Activated CD8-positive, alpha-beta T cell treated with anti-CD3 and anti-CD28 coated beads, Interleukin-2, amount 10 ng/mL, durations not matched to agents 7 days and 5 days (primary cell): ENCODE data around the gene ADM2. TPM values are rescaled to one million over a fixed set of nuclear protein-coding genes. Genes with fewer than 3 reads are reported as not detected.
A peak's percentile ranks its signal among the peaks of the same experiment; 100 is the strongest.

ENCODE experiments used
- ATAC-seq: fragments of 150-1000 bp; cut with Tn5 transposase; one replicate; pipeline ENCODE4 v1.10.0; 2021; ENCODE audit warnings: moderate library complexity
- CTCF ChIA-PET: fragments of 350-600 bp; sonication (Branson Sonifier 250); formaldehyde crosslinking; loops from one replicate; lab custom pipeline; 2021; ENCODE audit warnings: antibody characterized with exemption; lab: Charles Lee
- POLR2A ChIA-PET: fragments of 350-600 bp; sonication (Branson Sonifier 250); formaldehyde crosslinking; loops from one replicate; lab custom pipeline; 2021; ENCODE audit warnings: antibody characterized with exemption; lab: Charles Lee
- DNase-seq: peaks from one replicate; pipeline ENCODE4 v3.0.0-alpha.2; 2020
- H3K27ac Mint-ChIP-seq: one replicate; pipeline ENCODE4 v1.8.0; 2021; ENCODE audit warnings: mild to moderate bottlenecking, mixed read lengths
- H3K27me3 Mint-ChIP-seq: one replicate; pipeline ENCODE4 v1.8.0; 2021; ENCODE audit warnings: low read depth, mixed read lengths
- H3K36me3 Mint-ChIP-seq: one replicate; pipeline ENCODE4 v1.8.0; 2021; ENCODE audit warnings: low read depth, mixed read lengths
- H3K4me1 Mint-ChIP-seq: one replicate; pipeline ENCODE4 v1.8.0; 2021; ENCODE audit warnings: low read depth, mixed read lengths
- H3K4me3 Mint-ChIP-seq: one replicate; pipeline ENCODE4 v1.8.0; 2021; ENCODE audit warnings: mild to moderate bottlenecking, mixed read lengths
- H3K9me3 Mint-ChIP-seq: one replicate; pipeline ENCODE4 v1.8.0; 2022; ENCODE audit warnings: mixed read lengths; ENCODE audit not compliant: insufficient read depth
- total RNA-seq, 2 experiments: library from RNA; stranded (reverse); gene quantifications; one replicate each; pipeline ENCODE4 v1.2.3, GENCODE V29; 2021

Gene ADM2
- total RNA-seq, 2 experiments from 2014 or later, result 4.1 to 4.2 TPM

DNA sequence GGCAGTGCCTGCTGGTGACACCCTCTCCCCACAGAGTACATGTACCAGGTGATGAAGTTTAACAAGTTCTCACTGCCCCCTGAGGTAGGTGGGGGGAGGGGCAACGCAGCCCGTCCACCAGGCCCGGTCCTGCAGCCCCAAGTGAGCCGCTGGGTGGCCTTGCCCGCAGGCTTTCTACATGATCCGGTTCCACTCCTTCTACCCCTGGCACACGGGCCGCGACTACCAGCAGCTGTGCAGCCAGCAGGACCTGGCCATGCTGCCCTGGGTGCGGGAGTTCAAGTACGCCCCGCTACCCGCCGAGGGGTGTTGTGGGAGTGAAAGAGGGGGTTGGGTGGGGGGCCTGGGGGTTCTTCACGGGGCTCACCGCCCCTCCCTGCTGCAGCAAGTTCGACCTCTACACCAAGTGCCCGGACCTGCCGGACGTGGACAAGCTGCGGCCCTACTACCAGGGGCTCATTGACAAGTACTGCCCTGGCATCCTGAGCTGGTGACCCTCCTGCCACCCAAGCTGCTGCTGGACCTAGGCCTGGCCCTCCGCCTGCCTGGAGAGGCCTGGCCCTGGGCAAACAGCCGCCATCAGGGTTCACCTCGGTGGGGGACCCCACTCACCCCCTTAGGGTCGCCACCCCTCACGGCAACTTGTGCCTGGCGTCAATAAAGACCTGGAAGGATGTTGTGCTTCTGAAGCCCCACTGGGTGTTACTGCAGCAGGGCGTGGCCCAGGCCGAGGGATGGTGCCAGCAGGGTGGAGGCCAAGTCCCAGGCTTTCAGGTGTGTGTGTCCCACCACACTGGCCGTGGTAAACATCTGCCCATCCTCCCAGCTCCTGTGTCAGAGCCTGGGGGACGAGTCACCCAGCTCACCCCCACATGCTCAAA is 8.3 kb downstream of the ADM2 start:
- POLR2A ChIA-PET, result no interaction called here
- no peak overlapping the region for H3K27ac Mint-ChIP-seq
- ATAC-seq (no peak), DNase-seq (no peak)
- no peaks in the 10 kb centered on the region for H3K9me3 Mint-ChIP-seq
- no peak overlapping the region for H3K4me3 Mint-ChIP-seq
- peaks cover 8% of the 10 kb centered on the region for H3K4me1 Mint-ChIP-seq
- H3K27me3 Mint-ChIP-seq, result peaks cover 2% of the 10 kb centered on the region
- no peaks in the 10 kb centered on the region for H3K36me3 Mint-ChIP-seq
- CTCF ChIA-PET, result no interaction called here

DNA sequence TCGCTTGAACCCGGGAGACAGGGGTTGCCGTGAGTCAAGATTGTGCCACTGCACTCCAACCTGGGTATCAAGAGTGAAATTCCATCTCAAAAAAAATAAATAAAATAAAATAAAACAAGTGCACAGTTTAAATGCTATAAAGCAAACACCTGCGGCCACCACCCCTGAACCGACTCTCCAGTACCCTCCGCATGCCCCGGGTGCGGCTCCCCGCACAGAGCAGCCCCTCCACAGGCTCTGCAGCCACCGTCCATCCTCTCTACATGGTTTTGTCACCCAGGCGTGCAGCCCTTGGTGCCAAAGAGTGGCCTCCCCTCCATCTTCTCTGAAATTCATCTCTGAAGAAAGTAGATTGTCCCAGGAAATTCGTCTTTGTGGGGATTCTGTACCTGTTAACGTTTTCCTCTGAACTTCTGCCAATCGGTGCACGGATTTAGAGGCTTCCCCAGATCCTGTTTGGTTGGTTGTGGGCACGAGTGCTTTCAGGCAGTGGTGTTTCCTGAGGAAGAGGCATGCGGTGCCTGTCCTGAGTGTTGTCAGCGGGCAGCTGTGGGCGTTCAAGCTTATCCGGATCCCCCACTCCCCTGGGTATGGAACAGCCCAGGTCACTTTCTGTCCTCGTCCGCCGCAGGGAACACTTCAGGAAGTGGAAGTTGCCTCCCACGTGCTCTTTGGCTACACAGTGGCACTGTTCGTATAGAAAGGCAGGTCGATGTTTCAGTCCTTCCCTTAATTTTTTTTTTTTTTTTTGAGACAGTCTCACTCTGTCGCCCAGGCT is 9.4 kb downstream of the ADM2 start:
- no peak for DNase-seq
- Mint-ChIP-seq H3K4me3 (peak overlapping the region; percentile 25), H3K27me3 (peaks cover 2% of the 10 kb centered on the region), H3K27ac (peak overlapping the region; percentile 34), H3K4me1 (peaks cover 8% of the 10 kb centered on the region), H3K9me3 (no peaks in the 10 kb centered on the region), H3K36me3 (no peaks in the 10 kb centered on the region)
- peak; percentile 42 for ATAC-seq
- CTCF ChIA-PET, result interaction anchor here (0.6 to 1.8 kb wide), 2 partner anchors 21 to 88 kb away, joined by 3 to 4 read pairs; no protein-coding TSS in a partner anchor
- POLR2A ChIA-PET, result interaction anchor here (0.7 kb wide), 1 partner anchor 39 kb away, joined by 5 read pairs; no protein-coding TSS in a partner anchor

DNA sequence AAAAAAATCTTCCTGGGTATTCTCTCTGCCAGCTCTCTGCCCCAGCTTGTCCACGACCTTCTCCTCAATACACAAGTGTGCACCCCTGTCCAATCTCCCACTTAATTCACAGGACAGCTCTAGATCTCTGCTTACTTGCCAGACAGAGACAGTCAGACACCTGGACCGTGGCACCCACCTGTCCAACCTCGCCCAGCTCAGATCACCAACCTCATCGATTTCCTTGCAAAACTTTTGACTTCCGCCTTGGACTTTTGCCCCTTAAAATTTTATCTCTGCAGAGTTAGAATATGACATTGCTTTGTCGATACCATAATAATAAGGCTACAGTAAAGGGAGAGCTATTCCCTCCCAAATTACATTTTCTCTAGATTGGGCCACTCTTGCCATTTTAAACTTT is 15.8 kb downstream of the ADM2 start:
- DNase-seq, result no peak
- Mint-ChIP-seq H3K36me3 (peaks cover under 1% of the 10 kb centered on the region), H3K27me3 (peaks cover 6% of the 10 kb centered on the region), H3K4me3 (no peak overlapping the region), H3K9me3 (no peaks in the 10 kb centered on the region), H3K4me1 (peaks cover 2% of the 10 kb centered on the region), H3K27ac (no peak overlapping the region)
- ChIA-PET CTCF (interaction anchor here (1.0 to 3.4 kb wide), 16 partner anchors 11 to 255 kb away, joined by 3 to 26 read pairs (median 8); partner anchors contain the start of genes ADM2, HDAC10, LMF2 and NCAPH2), POLR2A (interaction anchor here (1.0 to 2.1 kb wide), 7 partner anchors 10 to 146 kb away, joined by 3 to 6 read pairs (median 3); partner anchors contain the start of gene LMF2)
- no peak for ATAC-seq

DNA sequence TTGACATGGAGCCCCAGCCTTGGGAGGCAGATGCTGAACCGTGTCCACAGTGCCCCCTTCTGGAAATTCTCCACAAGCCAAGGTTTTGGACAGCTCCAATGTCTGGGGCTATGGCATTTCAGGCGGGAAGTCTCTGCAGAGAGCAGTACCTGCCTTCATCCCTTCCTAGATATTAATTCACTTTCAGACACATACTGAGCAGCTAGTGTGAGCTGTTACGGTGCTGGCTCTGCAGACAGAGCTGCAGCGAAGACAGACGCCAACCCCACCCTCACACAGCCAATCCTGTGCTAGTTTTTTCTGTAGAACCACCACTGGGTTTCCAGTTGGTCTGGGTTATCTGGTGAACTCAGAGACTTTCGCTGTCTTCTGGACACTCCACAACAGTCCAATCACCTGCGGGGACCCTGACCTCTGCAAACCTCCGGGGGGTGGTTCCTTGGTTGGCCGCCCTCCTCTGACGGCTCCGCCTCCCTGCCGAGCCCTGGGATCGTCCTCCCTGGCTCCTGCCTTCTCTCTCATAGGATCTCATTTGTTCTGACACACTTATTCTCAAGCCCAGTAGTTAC is 17.1 kb downstream of the ADM2 start:
- no peak overlapping the region for H3K27ac Mint-ChIP-seq
- DNase-seq (peak; percentile 83), ATAC-seq (peak; percentile 93)
- peaks cover 2% of the 10 kb centered on the region for H3K36me3 Mint-ChIP-seq
- POLR2A ChIA-PET, result interaction anchor here (0.6 to 2.1 kb wide), 9 partner anchors 9 to 248 kb away, joined by 3 to 7 read pairs (median 3); partner anchors contain the start of gene LMF2
- CTCF ChIA-PET, result interaction anchor here (0.6 to 3.4 kb wide), 25 partner anchors 10 to 257 kb away, joined by 3 to 26 read pairs (median 5); partner anchors contain the start of genes ADM2, HDAC10, LMF2 and NCAPH2
- no peaks in the 10 kb centered on the region for H3K9me3 Mint-ChIP-seq
- peaks cover 3% of the 10 kb centered on the region for H3K27me3 Mint-ChIP-seq
- H3K4me1 Mint-ChIP-seq, result peaks cover 2% of the 10 kb centered on the region
- no peak overlapping the region for H3K4me3 Mint-ChIP-seq

DNA sequence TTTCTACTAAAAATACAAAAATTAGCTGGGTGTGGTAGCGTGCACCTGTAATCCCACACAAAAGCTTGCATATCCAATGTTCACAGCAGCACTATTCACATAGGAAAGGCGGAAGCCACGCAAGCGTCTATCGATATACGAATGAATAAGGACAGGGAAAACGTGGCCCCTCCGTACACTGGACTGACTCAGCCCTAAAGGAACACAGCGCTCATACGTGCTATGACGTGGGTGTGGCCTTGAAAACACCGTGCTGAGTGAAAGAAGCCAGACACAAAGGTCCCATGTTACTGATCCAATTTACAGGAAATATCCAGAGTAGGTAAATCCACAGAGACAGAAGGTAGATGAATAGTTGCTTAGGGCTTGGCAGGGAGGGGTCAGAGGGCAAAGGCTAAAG is 19.1 kb downstream of the ADM2 start:
- DNase-seq (no peak), ATAC-seq (no peak)
- Mint-ChIP-seq H3K9me3 (no peaks in the 10 kb centered on the region), H3K4me1 (peaks cover 2% of the 10 kb centered on the region), H3K27ac (no peak overlapping the region), H3K4me3 (no peak overlapping the region), H3K36me3 (peaks cover 4% of the 10 kb centered on the region), H3K27me3 (peaks cover 3% of the 10 kb centered on the region)
- POLR2A ChIA-PET, result interaction anchor here (0.7 kb wide), 1 partner anchor 121 kb away, joined by 3 read pairs; no protein-coding TSS in a partner anchor
- CTCF ChIA-PET, result interaction anchor here (1.0 to 1.8 kb wide), 5 partner anchors 25 to 249 kb away, joined by 3 to 9 read pairs (median 4); partner anchors contain the start of genes HDAC10 and SCO2

DNA sequence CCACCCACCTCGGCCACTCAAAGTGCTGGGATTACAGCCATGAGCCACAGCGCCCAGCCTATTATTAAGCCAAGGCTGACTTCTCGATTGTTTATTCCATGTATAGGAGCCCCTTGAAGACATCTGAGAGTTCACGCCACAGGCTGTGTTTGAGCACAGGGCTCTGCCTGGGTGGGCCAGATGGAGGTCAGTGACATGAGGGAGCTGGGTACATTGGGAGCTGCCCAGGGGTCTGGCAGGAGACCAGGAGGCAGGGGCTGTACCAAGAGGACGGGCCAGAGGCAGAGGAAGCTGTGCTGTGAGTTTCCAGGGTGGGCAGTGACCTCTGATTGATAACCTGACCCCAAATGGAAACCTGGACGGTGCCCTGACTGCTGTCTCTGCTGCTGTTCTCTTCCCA is 20.8 kb downstream of the ADM2 start:
- peaks cover 2% of the 10 kb centered on the region for H3K27me3 Mint-ChIP-seq
- H3K9me3 Mint-ChIP-seq, result no peaks in the 10 kb centered on the region
- ChIA-PET CTCF (interaction anchor here (1.0 to 1.8 kb wide), 2 partner anchors 32 to 119 kb away, joined by 3 to 4 read pairs; no protein-coding TSS in a partner anchor), POLR2A (interaction anchor here (0.9 kb wide), 1 partner anchor 52 kb away, joined by 3 read pairs; no protein-coding TSS in a partner anchor)
- peaks cover 6% of the 10 kb centered on the region for H3K4me1 Mint-ChIP-seq
- DNase-seq (no peak), ATAC-seq (no peak)
- H3K36me3 Mint-ChIP-seq, result peaks cover 8% of the 10 kb centered on the region
- no peak overlapping the region for H3K27ac Mint-ChIP-seq
- H3K4me3 Mint-ChIP-seq, result no peak overlapping the region

DNA sequence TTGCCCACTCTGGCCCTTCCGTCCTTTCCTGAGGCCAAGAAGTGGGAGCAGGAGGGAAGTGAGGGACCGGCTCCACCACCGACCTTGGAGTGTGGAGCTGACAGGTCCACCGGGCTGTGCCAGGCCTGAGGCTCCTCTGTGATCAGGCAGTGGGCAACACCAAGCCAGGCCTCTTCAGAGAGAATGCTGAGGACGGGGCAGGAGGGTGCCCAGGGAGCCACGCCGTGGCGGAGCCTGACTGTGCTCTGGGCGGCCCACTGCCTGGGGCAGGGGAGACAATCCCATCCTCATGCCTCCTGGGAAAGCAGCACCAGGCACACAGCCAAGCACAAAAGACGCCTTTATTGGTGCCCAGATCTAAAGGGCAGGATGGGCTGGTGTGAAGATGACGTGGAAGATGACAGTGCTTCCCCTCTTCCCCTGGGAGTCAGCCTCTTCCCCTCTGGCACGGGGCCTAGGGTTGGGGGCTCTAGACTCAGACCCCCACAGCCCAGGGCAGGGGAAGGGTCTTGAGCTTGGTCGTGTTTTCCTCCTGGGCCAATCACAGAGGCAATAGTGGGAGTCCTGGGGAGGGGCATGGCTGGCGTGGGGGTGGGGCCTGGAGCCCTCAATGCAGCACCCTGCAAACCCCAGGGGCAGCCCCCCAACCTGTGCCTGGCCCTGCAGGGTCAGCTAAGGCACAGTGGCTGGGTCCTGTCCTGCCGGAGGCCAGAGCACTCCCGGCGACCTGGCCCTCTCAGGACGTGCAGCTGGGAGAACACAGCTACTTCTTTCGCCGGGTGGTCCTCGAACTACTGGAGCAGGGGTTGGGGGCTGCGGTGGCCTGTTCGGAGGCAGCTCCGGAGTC is 21.5 kb downstream of the ADM2 start:
- no peaks in the 10 kb centered on the region for H3K27me3 Mint-ChIP-seq
- H3K4me1 Mint-ChIP-seq, result peaks cover 6% of the 10 kb centered on the region
- H3K27ac Mint-ChIP-seq, result no peak overlapping the region
- DNase-seq, result no peak
- no peaks in the 10 kb centered on the region for H3K9me3 Mint-ChIP-seq
- no peak overlapping the region for H3K4me3 Mint-ChIP-seq
- ChIA-PET POLR2A (no interaction called here), CTCF (interaction anchor here (1.0 to 1.1 kb wide), 2 partner anchors 23 to 118 kb away, joined by 3 read pairs; partner anchors contain the start of gene SCO2)
- peaks cover 11% of the 10 kb centered on the region for H3K36me3 Mint-ChIP-seq
- no peak for ATAC-seq

DNA sequence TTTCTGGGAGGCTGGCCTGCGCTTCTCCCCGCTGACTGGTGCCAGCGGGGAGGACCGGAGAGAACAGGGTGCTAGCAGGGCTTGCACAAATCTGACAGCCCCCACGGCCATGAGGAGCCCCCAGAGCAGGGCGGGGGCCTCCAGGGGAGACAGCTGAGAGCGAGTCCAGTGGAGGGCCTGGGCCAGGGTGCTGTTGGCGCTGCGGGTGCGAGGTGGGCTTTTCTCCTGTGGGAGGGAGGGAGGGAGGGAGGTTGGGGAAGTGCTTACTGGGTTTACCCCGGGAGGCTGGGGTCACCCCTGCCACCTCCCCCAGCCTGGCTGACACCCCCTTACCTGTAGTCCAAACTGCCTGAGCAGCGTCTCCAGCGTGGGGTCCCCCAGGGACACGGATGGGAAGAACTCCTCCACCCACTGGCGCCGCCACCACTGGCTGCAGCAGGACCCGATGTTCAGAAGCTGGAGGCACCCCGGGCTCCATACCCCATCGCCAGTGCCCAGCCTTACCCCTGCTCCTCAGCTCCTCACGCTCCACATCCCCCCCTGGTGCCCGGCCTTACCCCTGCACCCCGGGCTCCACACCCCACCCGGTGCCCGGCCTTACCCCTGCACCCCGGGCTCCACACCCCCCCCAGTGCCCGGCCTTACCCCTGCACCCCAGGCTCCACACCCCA is 22.3 kb downstream of the ADM2 start:
- Mint-ChIP-seq H3K9me3 (no peaks in the 10 kb centered on the region), H3K27me3 (no peaks in the 10 kb centered on the region), H3K4me1 (peaks cover 5% of the 10 kb centered on the region), H3K36me3 (peaks cover 14% of the 10 kb centered on the region), H3K4me3 (no peak overlapping the region), H3K27ac (no peak overlapping the region)
- CTCF ChIA-PET, result interaction anchor here (1.1 kb wide), 1 partner anchor 22 kb away, joined by 3 read pairs; the partner anchor contains the start of gene SCO2
- DNase-seq (no peak), ATAC-seq (no peak)
- POLR2A ChIA-PET, result no interaction called here

DNA sequence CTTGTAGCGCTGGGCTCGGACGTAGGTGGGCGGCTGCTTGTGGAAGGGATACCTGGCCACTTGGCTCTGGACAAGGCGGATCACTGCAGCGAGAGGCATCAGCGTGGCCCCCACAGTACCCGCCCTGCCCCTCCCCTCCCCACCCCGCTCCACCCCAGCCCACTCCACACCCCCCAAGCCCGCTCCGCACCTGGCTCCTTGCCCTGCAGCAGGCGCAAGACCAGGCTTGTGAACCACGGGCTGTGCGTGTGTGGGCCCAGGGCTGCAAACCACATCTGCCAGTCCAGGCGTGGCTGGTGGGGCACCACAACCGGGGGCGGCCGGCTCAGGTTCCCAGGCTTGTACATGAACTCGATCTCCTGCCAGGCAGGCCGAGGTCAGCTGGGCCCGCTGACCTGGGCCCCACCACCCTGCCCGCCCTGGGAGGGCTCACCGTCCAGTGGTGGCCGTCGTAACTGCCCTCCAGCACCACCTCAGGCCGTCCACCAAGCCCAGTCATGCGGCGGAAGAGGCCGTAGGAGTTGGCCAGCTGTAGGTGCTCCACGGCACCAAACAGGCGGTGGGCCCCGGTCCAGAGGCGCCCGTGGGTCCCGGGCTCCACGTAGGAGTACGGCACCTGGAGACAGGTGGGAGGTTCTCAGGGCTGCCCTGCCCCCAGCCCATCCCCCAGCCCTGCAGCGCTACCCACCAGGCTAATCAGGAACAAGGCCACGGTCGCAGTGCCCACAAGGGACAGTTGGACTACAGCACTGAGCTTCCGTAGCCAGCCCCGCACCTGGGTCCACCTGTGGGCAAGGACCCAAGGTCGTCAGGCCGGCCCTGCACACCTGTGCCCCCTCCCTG is 23.2 kb downstream of the ADM2 start:
- DNase-seq (no peak), ATAC-seq (no peak)
- no peak overlapping the region for H3K4me3 Mint-ChIP-seq
- H3K27me3 Mint-ChIP-seq, result no peaks in the 10 kb centered on the region
- H3K4me1 Mint-ChIP-seq, result peaks cover 12% of the 10 kb centered on the region
- no peak overlapping the region for H3K27ac Mint-ChIP-seq
- H3K9me3 Mint-ChIP-seq, result no peaks in the 10 kb centered on the region
- POLR2A ChIA-PET, result interaction anchor here (2.0 kb wide), 1 partner anchor 34 kb away, joined by 4 read pairs; no protein-coding TSS in a partner anchor
- H3K36me3 Mint-ChIP-seq, result peaks cover 20% of the 10 kb centered on the region
- CTCF ChIA-PET, result no interaction called here
